ENCODE measurements around the gene SLC25A10. TPM values are rescaled to one million over a fixed set of nuclear protein-coding genes. Genes with fewer than 3 reads are reported as not detected.

Gene SLC25A10
- total RNA-seq, 6 donors from 2014 or later: 9.9 to 20.2 (median 12.7) TPM

DNA sequence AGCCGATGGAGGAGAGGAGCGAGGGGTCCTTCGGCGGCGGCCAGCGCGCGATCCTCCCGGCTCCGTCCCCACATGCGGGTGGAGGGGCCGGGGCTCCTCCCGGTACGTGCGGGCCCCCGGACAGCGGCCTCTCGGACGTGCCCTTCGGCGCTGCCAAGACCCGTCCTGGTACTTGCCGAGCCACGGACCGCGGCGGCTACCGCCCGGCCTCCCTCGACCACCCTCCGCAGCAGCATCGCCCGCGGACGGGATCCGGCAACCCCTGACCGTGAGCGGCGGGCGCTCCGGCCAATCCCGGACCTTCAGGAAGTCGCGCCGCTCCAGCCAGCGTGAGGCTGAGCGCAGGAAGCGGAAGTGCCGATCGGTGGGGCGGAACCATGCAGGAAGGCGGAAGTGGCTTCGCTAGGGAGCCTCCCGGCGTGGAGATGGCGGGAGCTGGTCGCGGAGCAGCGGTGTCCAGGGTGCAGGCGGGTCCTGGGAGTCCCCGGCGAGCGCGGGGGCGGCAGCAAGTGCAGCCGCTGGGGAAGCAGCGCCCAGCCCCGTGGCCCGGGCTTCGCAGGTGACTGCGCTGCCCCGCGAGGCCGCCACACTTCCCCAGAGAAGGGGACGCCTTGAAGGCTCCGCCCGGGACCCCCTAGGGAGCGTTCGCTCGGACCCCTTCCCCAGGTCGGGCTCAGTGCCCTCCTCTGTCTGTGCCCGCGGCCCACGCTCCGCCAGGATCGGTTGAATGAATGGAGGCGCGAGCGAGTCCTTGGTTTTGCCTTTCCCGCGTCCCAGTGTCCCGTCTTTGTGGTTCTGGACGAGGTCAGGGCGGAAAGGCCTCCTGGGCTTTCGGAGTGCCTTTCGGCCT, 45.5 kb upstream of the SLC25A10 start, which contains the start of the genes CCDC137 and OXLD1:
CCDC137 (plus strand) TSS at position 396 of the 850 bp plus-strand sequence; CDS start at position 426, 30 bp downstream.
OXLD1 (minus strand) TSS at position 264 of the 850 bp plus-strand sequence; CDS start at position 236, 28 bp downstream.
- ATAC-seq (ENCODE audit: low FRiP score in 2 of 2): peak; percentile 97 to 99
- 1% methylated on average over 35 to 54 of the region's 96 CpGs for WGBS, 2 donors
- TF ChIP-seq EP300 (IDR thresholded peaks at IDR 0.05): no peak
- TF ChIP-seq POLR2A (IDR thresholded peaks at IDR 0.05): peak in 3 of 4 donors; percentile 81 to 96 (median 83)
- TF ChIP-seq POLR2AphosphoS5 (IDR thresholded peaks at IDR 0.05): peak; percentile 95 to 98
- TF ChIP-seq, protein P1, sequence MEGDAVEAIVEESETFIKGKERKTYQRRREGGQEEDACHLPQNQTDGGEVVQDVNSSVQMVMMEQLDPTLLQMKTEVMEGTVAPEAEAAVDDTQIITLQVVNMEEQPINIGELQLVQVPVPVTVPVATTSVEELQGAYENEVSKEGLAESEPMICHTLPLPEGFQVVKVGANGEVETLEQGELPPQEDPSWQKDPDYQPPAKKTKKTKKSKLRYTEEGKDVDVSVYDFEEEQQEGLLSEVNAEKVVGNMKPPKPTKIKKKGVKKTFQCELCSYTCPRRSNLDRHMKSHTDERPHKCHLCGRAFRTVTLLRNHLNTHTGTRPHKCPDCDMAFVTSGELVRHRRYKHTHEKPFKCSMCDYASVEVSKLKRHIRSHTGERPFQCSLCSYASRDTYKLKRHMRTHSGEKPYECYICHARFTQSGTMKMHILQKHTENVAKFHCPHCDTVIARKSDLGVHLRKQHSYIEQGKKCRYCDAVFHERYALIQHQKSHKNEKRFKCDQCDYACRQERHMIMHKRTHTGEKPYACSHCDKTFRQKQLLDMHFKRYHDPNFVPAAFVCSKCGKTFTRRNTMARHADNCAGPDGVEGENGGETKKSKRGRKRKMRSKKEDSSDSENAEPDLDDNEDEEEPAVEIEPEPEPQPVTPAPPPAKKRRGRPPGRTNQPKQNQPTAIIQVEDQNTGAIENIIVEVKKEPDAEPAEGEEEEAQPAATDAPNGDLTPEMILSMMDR (IDR thresholded peaks at IDR 0.05): peak in 1 of 6 experiments; percentile 9
- Histone ChIP-seq H3K9me3 (no peaks in the 10 kb centered on the region), H3K27me3 (no peaks in the 10 kb centered on the region), H3K4me1 (peaks cover 18 to 33% (median 20%) of the 10 kb centered on the region in 4 donors), H3K4me3 (peak within 1 kb of the TSS; percentile 80 to 99 (median 90)), H3K36me3 (peaks cover 0 to 39% (median 24%) of the 10 kb centered on the region in 4 donors), H3K27ac (peak within 1 kb of the TSS; percentile 91 to 95 (median 93))
- peak; percentile 97 to 100 for DNase-seq

DNA sequence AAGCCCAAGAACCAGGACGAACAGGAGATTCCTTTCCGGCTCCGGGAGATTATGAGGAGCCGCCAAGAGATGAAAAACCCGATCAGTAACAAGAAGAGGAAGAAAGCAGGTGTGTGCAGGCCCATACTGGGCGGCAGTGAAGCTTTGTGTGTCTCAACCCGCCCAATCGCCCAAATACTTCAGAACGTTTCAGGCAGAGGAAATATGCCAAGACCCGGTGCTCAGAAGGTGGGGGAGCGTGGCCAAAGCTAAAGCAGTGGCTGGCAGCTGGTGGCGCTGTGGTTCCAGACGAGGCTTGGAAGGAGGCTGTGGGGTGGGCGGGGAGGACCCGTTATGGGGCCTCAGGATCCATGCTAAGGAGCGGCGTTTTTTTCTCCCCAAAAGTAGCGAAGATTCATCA, 44.3 kb upstream of the SLC25A10 start:
- H3K36me3 ChIP-seq: peaks cover 4 to 51% (median 35%) of the 10 kb centered on the region in 4 donors
- peak overlapping the region in 2 of 4 donors; percentile 85 to 99 for H3K4me3 ChIP-seq
- H3K9me3 ChIP-seq: no peaks in the 10 kb centered on the region
- no peak for DNase-seq
- no peak overlapping the region for H3K27ac ChIP-seq
- peaks cover 18 to 33% (median 20%) of the 10 kb centered on the region in 4 donors for H3K4me1 ChIP-seq
- 76 to 84% methylated on average over 18 of the region's 18 CpGs for WGBS, 2 donors
- no peak for ATAC-seq (ENCODE audit: low FRiP score in 2 of 2)
- H3K27me3 ChIP-seq: no peaks in the 10 kb centered on the region
- TF ChIP-seq POLR2AphosphoS5 (IDR thresholded peaks at IDR 0.05) (no peak), POLR2A (IDR thresholded peaks at IDR 0.05) (no peak), EP300 (IDR thresholded peaks at IDR 0.05) (no peak)
- TF ChIP-seq, protein P1 (IDR thresholded peaks at IDR 0.05): no peak

DNA sequence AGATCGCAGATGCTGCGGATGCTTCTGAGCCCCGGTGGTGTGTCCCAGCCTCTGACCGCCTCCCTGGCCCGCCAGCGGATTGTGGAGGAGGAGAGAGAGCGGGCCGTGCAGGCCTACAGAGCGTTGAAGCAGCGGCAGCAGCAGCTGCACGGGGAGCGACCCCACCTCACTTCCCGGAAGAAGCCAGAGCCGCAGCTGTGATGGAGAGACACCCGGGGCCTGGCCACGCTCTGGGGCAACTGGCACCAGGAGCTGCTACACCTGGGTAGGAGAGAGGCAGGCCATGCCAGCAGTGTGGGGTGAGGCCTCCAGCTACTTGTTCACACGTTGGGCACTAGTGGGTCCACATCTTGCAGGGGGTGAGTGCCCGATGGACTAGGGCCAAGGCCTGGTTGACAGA, 39.6 kb upstream of the SLC25A10 start:
- 90 to 94% methylated on average over 15 to 18 of the region's 18 CpGs for WGBS, 2 donors
- TF ChIP-seq POLR2A (IDR thresholded peaks at IDR 0.05) (no peak), EP300 (IDR thresholded peaks at IDR 0.05) (no peak), POLR2AphosphoS5 (IDR thresholded peaks at IDR 0.05) (no peak)
- TF ChIP-seq, protein P1 (IDR thresholded peaks at IDR 0.05): no peak
- no peak overlapping the region for H3K4me3 ChIP-seq
- peaks cover 14 to 58% (median 50%) of the 10 kb centered on the region in 4 donors for H3K36me3 ChIP-seq
- no peaks in the 10 kb centered on the region for H3K9me3 ChIP-seq
- no peaks in the 10 kb centered on the region for H3K27me3 ChIP-seq
- ATAC-seq (ENCODE audit: low FRiP score in 2 of 2) (peak in 1 of 2 donors; percentile 13), DNase-seq (peak in 1 of 2 donors; percentile 76)
- H3K4me1 ChIP-seq: peaks cover 5 to 13% (median 7%) of the 10 kb centered on the region in 4 donors
- H3K27ac ChIP-seq: no peak overlapping the region

DNA sequence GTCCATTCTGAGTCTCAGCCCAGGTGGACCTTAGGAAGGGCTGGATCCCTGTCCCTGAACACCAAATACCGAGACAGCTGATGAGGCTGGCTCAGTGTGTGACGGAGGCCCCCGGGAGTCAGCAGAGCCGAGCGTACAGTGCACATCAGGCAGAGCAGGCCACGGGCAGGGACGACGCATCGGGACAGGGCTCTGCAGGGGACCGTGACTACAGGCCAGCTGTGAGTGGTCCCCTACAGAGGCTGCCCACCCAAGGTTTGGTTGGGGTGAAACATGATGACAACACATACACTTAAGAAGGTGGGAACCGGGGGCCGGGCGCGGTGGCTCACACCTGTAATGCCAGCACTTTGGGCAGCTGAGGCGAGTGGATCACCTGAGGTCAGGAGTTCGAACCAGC, 39.1 kb upstream of the SLC25A10 start:
- no peaks in the 10 kb centered on the region for H3K27me3 ChIP-seq
- WGBS, 2 donors: 95 to 98% methylated on average over 6 to 12 of the region's 16 CpGs
- no peaks in the 10 kb centered on the region for H3K9me3 ChIP-seq
- H3K4me3 ChIP-seq: no peak overlapping the region
- DNase-seq: peak in 1 of 2 donors; percentile 73
- H3K4me1 ChIP-seq: peaks cover under 1 to 9% (median 3%) of the 10 kb centered on the region in 4 donors
- TF ChIP-seq EP300 (IDR thresholded peaks at IDR 0.05) (no peak), POLR2AphosphoS5 (IDR thresholded peaks at IDR 0.05) (no peak), POLR2A (IDR thresholded peaks at IDR 0.05) (no peak)
- TF ChIP-seq, protein P1 (IDR thresholded peaks at IDR 0.05): no peak
- ATAC-seq (ENCODE audit: low FRiP score in 2 of 2): peak in 1 of 2 donors; percentile 7
- no peak overlapping the region for H3K27ac ChIP-seq
- peaks cover 14 to 58% (median 50%) of the 10 kb centered on the region in 4 donors for H3K36me3 ChIP-seq

All from upper lobe of left lung (tissue), 6 donors.